HepG2 (cell line): ENCODE measurements around the gene ZFP90. TPM values are rescaled to one million over a fixed set of nuclear protein-coding genes. Genes with fewer than 3 reads are reported as not detected.

Source experiments
- CREB1 ChIP-seq, 2 experiments: fragments of 450-650 bp in 1 of 2; IDR thresholded peaks; 2 replicates each; pipeline ENCODE4 v1.6.1; 2016 to 2017; ENCODE audit warnings: control low read depth in 1 of 2, mild to moderate bottlenecking in 1 of 2, missing compliant biosample characterization in 1 of 2, missing genetic modification characterization in 1 of 2
- FOXK2 ChIP-seq: fragments of 450-650 bp; IDR thresholded peaks from 2 replicates; pipeline ENCODE4 v1.6.1; 2016
- HBP1 ChIP-seq: IDR thresholded peaks from 2 replicates; pipeline ENCODE4 v1.6.1; 2016; ENCODE audit warnings: low read depth, control low read depth
- HOXA7 ChIP-seq: sonication (generic); formaldehyde crosslinking; IDR thresholded peaks from 2 replicates; pipeline ENCODE4 v1.8.1; 2022; ENCODE audit warnings: mild to moderate bottlenecking, missing genetic modification reagents, moderate library complexity
- JUND ChIP-seq: sonication (generic); formaldehyde crosslinking; IDR thresholded peaks from 2 replicates; pipeline ENCODE4 v1.8.0; 2022; ENCODE audit warnings: mild to moderate bottlenecking, missing genetic modification reagents
- KDM1A ChIP-seq: IDR thresholded peaks from 2 replicates; pipeline ENCODE4 v1.6.1; 2016; ENCODE audit warnings: missing compliant biosample characterization
- KDM5B ChIP-seq: sonication (generic); formaldehyde crosslinking; IDR thresholded peaks from 2 replicates; pipeline ENCODE4 v1.4.0; 2020; ENCODE audit warnings: missing genetic modification reagents, mild to moderate bottlenecking, borderline replicate concordance
- NFATC3 ChIP-seq: sonication (generic); formaldehyde crosslinking; IDR thresholded peaks from 2 replicates; pipeline ENCODE4 v1.5.1; 2020; ENCODE audit warnings: mild to moderate bottlenecking, missing genetic modification reagents
- NPAS2 ChIP-seq: sonication (generic); formaldehyde crosslinking; IDR thresholded peaks from 2 replicates; pipeline ENCODE4 v1.8.0; 2022; ENCODE audit warnings: mild to moderate bottlenecking, missing genetic modification reagents, borderline replicate concordance
- SAFB2 ChIP-seq: sonication (generic); formaldehyde crosslinking; IDR thresholded peaks from 2 replicates; pipeline ENCODE4 v1.5.1; 2020; ENCODE audit warnings: missing genetic modification reagents, low read depth, mild to moderate bottlenecking, borderline replicate concordance
- SMAD1 ChIP-seq: sonication (generic); formaldehyde crosslinking; IDR thresholded peaks from 2 replicates; pipeline ENCODE4 v1.4.0; 2020; ENCODE audit warnings: missing genetic modification reagents, low read depth, mild to moderate bottlenecking, borderline replicate concordance
- SMYD3 ChIP-seq: sonication (generic); formaldehyde crosslinking; IDR thresholded peaks from 2 replicates; pipeline ENCODE4 v1.8.1; 2023; ENCODE audit warnings: mild to moderate bottlenecking, missing genetic modification reagents
- TRIM22 ChIP-seq: fragments of 450-650 bp; IDR thresholded peaks from 2 replicates; pipeline ENCODE4 v1.6.1; 2017
- ZFX ChIP-seq: sonication (generic); formaldehyde crosslinking; IDR thresholded peaks from 2 replicates; pipeline ENCODE4 v1.4.0; 2020; ENCODE audit warnings: mild to moderate bottlenecking, low read depth, missing genetic modification reagents, moderate library complexity
- ZNF276 ChIP-seq: sonication (generic); formaldehyde crosslinking; IDR thresholded peaks from 2 replicates; pipeline ENCODE4 v1.4.0; 2020; ENCODE audit warnings: mild to moderate bottlenecking, low read depth, missing genetic modification reagents
- ZNF33A ChIP-seq: sonication (generic); formaldehyde crosslinking; IDR thresholded peaks from 2 replicates; pipeline ENCODE4 v1.5.1; 2020; ENCODE audit warnings: missing genetic modification reagents, mild to moderate bottlenecking, moderate library complexity, borderline replicate concordance
- ZNF670 ChIP-seq: sonication (generic); formaldehyde crosslinking; IDR thresholded peaks from 2 replicates; pipeline ENCODE4 v1.8.0; 2022; ENCODE audit warnings: mild to moderate bottlenecking, missing genetic modification reagents, borderline replicate concordance
- polyA plus RNA-seq, 8 experiments: library from polyadenylated mRNA; depleted of rRNA in 3 of 8; stranded (reverse) in 7 of 8; unstranded in 1 of 8; fragments of >200 nt; fragmentation: Illumina TruSeq in 4 of 8; extraction: Trizol in 4 of 8; gene quantifications; 2 replicates each; pipeline versions ENCODE4 v1.2.1 to v1.2.3, GENCODE V29; 2011 to 2016; ENCODE audit warnings: low read depth in 4 of 8, missing spikeins in 1 of 8, mixed read lengths in 1 of 8; ENCODE audit not compliant: insufficient read depth in 1 of 8
- total RNA-seq, 5 experiments: library from RNA; depleted of rRNA; stranded (reverse); fragments of >200 nt; fragmentation: Illumina TruSeq; extraction: Trizol; gene quantifications; 2 replicates each; pipeline ENCODE4 v1.2.3, GENCODE V29; 2016; ENCODE audit warnings: low read depth in 1 of 5
- TF ChIP-seq, protein P1 (sequence below): sonication (generic); formaldehyde crosslinking; IDR thresholded peaks from 2 replicates; pipeline ENCODE4 v1.4.0; 2020; ENCODE audit warnings: mild to moderate bottlenecking, missing genetic modification reagents
- TF ChIP-seq, protein P2 (sequence below): IDR thresholded peaks from 2 replicates; pipeline ENCODE4 v1.6.1; 2016
- TF ChIP-seq, protein P3 (sequence below): sonication (generic); formaldehyde crosslinking; conservative IDR thresholded peaks from 2 replicates; pipeline ENCODE4 v1.4.0; 2020; ENCODE audit warnings: mild to moderate bottlenecking, missing genetic modification reagents, moderate library complexity

The ZFP90 gene
- total and polyA plus RNA-seq, 2 of the 13 experiments (the other 11 are each of a cell fraction or from before 2014, with no cell fraction given): 17.6 to 18.9 TPM

GRCh38 chr16:68520649-68521086 lies 18.4 kb upstream of the ZFP90 start (continued):
- no peak for TF ChIP-seq ZNF33A
- no peak for TF ChIP-seq HOXA7
- no peak for TF ChIP-seq SAFB2 (CRISPR knock-in tag)
- no peak for TF ChIP-seq KDM1A
- TF ChIP-seq ZFX: 0 out of 2 replicates have a peak, but pooled peaks have one; percentile 24
- no peak for TF ChIP-seq SMAD1 (CRISPR knock-in tag)
- 0 out of 2 replicates have a peak, but pooled peaks have one; percentile 43 for TF ChIP-seq NFATC3 (CRISPR knock-in tag)
- TF ChIP-seq SMYD3: 0 out of 2 replicates have a peak, but pooled peaks have one; percentile 31
- TF ChIP-seq JUND: no peak
- TF ChIP-seq, protein P1, sequence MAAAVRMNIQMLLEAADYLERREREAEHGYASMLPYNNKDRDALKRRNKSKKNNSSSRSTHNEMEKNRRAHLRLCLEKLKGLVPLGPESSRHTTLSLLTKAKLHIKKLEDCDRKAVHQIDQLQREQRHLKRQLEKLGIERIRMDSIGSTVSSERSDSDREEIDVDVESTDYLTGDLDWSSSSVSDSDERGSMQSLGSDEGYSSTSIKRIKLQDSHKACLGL: peak; percentile 59; the same call in 1 of the 2 replicates
- TF ChIP-seq KDM5B (CRISPR knock-in tag): no peak
- TF ChIP-seq, protein P2, sequence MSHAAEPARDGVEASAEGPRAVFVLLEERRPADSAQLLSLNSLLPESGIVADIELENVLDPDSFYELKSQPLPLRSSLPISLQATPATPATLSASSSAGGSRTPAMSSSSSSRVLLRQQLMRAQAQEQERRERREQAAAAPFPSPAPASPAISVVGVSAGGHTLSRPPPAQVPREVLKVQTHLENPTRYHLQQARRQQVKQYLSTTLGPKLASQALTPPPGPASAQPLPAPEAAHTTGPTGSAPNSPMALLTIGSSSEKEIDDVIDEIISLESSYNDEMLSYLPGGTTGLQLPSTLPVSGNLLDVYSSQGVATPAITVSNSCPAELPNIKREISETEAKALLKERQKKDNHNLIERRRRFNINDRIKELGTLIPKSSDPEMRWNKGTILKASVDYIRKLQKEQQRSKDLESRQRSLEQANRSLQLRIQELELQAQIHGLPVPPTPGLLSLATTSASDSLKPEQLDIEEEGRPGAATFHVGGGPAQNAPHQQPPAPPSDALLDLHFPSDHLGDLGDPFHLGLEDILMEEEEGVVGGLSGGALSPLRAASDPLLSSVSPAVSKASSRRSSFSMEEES (CRISPR knock-in tag): no peak
- no peak for TF ChIP-seq ZNF276 (CRISPR knock-in tag)
- no peak for TF ChIP-seq NPAS2 (CRISPR knock-in tag)
- TF ChIP-seq, protein P3, sequence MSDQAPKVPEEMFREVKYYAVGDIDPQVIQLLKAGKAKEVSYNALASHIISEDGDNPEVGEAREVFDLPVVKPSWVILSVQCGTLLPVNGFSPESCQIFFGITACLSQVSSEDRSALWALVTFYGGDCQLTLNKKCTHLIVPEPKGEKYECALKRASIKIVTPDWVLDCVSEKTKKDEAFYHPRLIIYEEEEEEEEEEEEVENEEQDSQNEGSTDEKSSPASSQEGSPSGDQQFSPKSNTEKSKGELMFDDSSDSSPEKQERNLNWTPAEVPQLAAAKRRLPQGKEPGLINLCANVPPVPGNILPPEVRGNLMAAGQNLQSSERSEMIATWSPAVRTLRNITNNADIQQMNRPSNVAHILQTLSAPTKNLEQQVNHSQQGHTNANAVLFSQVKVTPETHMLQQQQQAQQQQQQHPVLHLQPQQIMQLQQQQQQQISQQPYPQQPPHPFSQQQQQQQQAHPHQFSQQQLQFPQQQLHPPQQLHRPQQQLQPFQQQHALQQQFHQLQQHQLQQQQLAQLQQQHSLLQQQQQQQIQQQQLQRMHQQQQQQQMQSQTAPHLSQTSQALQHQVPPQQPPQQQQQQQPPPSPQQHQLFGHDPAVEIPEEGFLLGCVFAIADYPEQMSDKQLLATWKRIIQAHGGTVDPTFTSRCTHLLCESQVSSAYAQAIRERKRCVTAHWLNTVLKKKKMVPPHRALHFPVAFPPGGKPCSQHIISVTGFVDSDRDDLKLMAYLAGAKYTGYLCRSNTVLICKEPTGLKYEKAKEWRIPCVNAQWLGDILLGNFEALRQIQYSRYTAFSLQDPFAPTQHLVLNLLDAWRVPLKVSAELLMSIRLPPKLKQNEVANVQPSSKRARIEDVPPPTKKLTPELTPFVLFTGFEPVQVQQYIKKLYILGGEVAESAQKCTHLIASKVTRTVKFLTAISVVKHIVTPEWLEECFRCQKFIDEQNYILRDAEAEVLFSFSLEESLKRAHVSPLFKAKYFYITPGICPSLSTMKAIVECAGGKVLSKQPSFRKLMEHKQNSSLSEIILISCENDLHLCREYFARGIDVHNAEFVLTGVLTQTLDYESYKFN (CRISPR knock-in tag): peak; percentile 74
- TF ChIP-seq HBP1 (CRISPR knock-in tag): no peak
- no peak for TF ChIP-seq ZNF670
- TF ChIP-seq FOXK2: no peak
- TF ChIP-seq TRIM22: no peak
- TF ChIP-seq CREB1 (IDR thresholded peaks at IDR 0.05): no peak
- no peak for TF ChIP-seq CREB1 (CRISPR knock-in tag; IDR thresholded peaks at IDR 0.05)
